HL-60/S4 (cell line): ENCODE results near the gene IL6.
"Not testable (repeated sequence)": the region's sequence is repeated elsewhere in the genome, so short reads cannot be mapped to it uniquely, and the experiment has no call there.

Experiments
- in situ Hi-C: fragments of 300-500 bp; cut with MboI; formaldehyde crosslinking; loops from 2 replicates; pipeline ENCODE4 v1.14.3; 2022; ENCODE audit warnings: low sequenced_read_pairs

The IL6 gene

GRCh38 chr7:22779730-22780323, 52.8 kb downstream of the IL6 start:
- in situ Hi-C loops, result not testable (repeated sequence)

GRCh38 chr7:22781230-22781711, 54.3 kb downstream of the IL6 start:
- in situ Hi-C loops, result no loop called here
